ENCODE results near the gene ACTR5. TPM values are rescaled to one million over a fixed set of nuclear protein-coding genes. Genes with fewer than 3 reads are reported as not detected.

ACTR5 gene
- total RNA-seq, 1 experiment from 2014 or later: 14.1 TPM

DNA sequence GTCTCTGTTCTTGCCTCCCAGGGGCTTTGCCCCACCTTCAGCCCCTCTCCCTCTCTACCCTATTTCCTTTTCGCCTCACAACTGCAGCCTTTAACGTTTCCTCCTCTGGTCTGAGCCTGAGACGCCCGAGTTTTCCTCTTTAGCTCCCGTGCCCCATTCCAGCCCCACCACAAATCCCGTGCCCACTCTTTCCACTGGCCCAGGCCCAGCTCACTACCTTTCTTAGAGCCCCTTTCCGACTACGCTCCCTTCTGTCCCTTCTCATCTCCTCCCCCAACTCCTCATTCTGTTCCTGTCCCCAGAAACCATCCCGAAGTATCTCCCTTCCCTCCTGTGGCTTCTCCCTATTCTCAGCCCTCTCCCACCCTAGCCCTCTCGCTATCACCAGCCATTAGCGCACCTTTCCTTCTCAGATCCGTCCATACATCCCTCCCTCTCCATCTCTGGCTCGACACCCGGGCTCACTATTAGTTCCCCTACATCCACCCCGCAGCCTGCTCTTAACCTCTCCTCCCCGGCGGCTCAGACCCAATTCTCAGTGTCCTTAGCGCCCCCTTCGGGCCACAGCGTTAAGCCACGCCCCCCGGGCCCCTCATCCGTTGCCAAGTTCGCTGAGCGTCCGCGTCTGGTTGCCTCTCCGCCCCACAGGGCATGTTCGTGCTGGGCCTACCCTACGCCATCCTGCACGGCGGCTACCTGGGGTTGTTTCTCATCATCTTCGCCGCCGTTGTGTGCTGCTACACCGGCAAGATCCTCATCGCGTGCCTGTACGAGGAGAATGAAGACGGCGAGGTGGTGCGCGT, 21.3 kb upstream of the ACTR5 start:
- no peak overlapping the region for H2AK5ac ChIP-seq (ENCODE audit: insufficient read length, low read length)
- TF ChIP-seq, protein P1, sequence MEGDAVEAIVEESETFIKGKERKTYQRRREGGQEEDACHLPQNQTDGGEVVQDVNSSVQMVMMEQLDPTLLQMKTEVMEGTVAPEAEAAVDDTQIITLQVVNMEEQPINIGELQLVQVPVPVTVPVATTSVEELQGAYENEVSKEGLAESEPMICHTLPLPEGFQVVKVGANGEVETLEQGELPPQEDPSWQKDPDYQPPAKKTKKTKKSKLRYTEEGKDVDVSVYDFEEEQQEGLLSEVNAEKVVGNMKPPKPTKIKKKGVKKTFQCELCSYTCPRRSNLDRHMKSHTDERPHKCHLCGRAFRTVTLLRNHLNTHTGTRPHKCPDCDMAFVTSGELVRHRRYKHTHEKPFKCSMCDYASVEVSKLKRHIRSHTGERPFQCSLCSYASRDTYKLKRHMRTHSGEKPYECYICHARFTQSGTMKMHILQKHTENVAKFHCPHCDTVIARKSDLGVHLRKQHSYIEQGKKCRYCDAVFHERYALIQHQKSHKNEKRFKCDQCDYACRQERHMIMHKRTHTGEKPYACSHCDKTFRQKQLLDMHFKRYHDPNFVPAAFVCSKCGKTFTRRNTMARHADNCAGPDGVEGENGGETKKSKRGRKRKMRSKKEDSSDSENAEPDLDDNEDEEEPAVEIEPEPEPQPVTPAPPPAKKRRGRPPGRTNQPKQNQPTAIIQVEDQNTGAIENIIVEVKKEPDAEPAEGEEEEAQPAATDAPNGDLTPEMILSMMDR (conservative IDR thresholded peaks at IDR 0.05): peak; percentile 82
- H3K4ac ChIP-seq (ENCODE audit: low read depth, low read length): no peak overlapping the region
- Mint-ChIP-seq H3K36me3 (ENCODE audit: insufficient read depth in 1 of 3, low read depth in 3 of 3) (peaks cover 0 to 2% (median 0%) of the 10 kb centered on the region in 3 experiments; a peak in 1 of 7 replicates), H3K4me3 (peak overlapping the region; percentile 53 to 78), H3K9me3 (peaks cover 4 to 7% of the 10 kb centered on the region in 2 experiments; a peak in 4 of 5 replicates), H3K27me3 (ENCODE audit: low read depth) (peaks cover 100% of the 10 kb centered on the region), H3K27ac (no peak overlapping the region), H3K4me1 (peaks cover 63 to 77% of the 10 kb centered on the region in 2 experiments)
- no peak overlapping the region for H2BK15ac ChIP-seq (ENCODE audit: low read depth, low read length)
- no peak overlapping the region for H3K56ac ChIP-seq (ENCODE audit: insufficient read length, low read depth, low read length)
- no peak overlapping the region for H3K27ac ChIP-seq (ENCODE audit: insufficient read length, low read depth, low read length)
- H3K4me2 ChIP-seq (ENCODE audit: insufficient read depth, insufficient read length, low read length): peak overlapping the region; percentile 58
- H4K8ac ChIP-seq (replicated peaks; ENCODE audit: insufficient read length, low read depth, low read length): no peak overlapping the region
- peaks cover 34% of the 10 kb centered on the region for H3K23me2 ChIP-seq (ENCODE audit: insufficient read length, low read depth, low read length, poor library complexity, severe bottlenecking)
- H2BK5ac ChIP-seq (ENCODE audit: insufficient read length, low read length): no peak overlapping the region
- peak; percentile 97 for DNase-seq
- no peak overlapping the region for H2BK20ac ChIP-seq (ENCODE audit: low read depth, low read length, poor library complexity, severe bottlenecking)
- peaks cover 80% of the 10 kb centered on the region for H3K27me3 ChIP-seq (ENCODE audit: insufficient read depth, low read length)
- H4K20me1 ChIP-seq (ENCODE audit: control insufficient read depth, insufficient read depth, insufficient read length): no peaks in the 10 kb centered on the region
- no peak overlapping the region for H4K91ac ChIP-seq (ENCODE audit: insufficient read length, low read depth, low read length)
- no peaks in the 10 kb centered on the region for H3K79me1 ChIP-seq (ENCODE audit: insufficient read depth, low read depth, low read length, poor library complexity, severe bottlenecking)
- no peak overlapping the region for H2BK120ac ChIP-seq (ENCODE audit: low read depth, low read length, poor library complexity, severe bottlenecking)
- no peak overlapping the region for H3K23ac ChIP-seq (ENCODE audit: insufficient read length, low read depth, low read length)
- H3K79me2 ChIP-seq (ENCODE audit: insufficient read depth, low read length): no peaks in the 10 kb centered on the region
- H3K9ac ChIP-seq (ENCODE audit: extremely low read depth, insufficient read length, low read length): no peak overlapping the region
- no peak overlapping the region for H4K5ac ChIP-seq (ENCODE audit: insufficient read length, low read depth, low read length)
- H3K9me3 ChIP-seq (ENCODE audit: control insufficient read depth, low read depth, low read length): no peaks in the 10 kb centered on the region
- no CpG with 5 or more reads among the region's 43 CpGs for WGBS (ENCODE audit: extremely low coverage, insufficient read length, low lambda C conversion rate)
- peaks cover 10% of the 10 kb centered on the region; the same call in 1 of the 2 replicates for H3K4me1 ChIP-seq (ENCODE audit: insufficient read depth, low read length)
- no peak overlapping the region for H3K14ac ChIP-seq (ENCODE audit: insufficient read depth, low read length)
- no peak overlapping the region for H3T11ph ChIP-seq (ENCODE audit: low read length)
- no peak overlapping the region for H2BK12ac ChIP-seq (ENCODE audit: insufficient read length, low read depth, low read length)
- no peak overlapping the region for H3K18ac ChIP-seq (ENCODE audit: insufficient read length, low read depth, low read length)
- H2AFZ ChIP-seq (ENCODE audit: low read length): no peak overlapping the region

Data from H9 (cell line).